Esophagus muscularis mucosa (tissue), 4 donors: Measurements from ENCODE around the gene FAT3.

ENCODE experiments used
- CTCF ChIP-seq, 3 experiments: fragments of 200-600 bp in 2 of 3; fragments of 450-650 bp in 1 of 3; sonication (generic) in 2 of 3; IDR thresholded peaks; one replicate each; pipeline ENCODE4 v1.5.1; 2017 to 2019; ENCODE audit warnings: antibody characterized with exemption in 3 of 3, mild to moderate bottlenecking in 2 of 3, moderate library complexity in 1 of 3
- EP300 ChIP-seq: sonication (generic); formaldehyde crosslinking; IDR thresholded peaks from one replicate; pipeline ENCODE4 v1.6.1; 2017; ENCODE audit warnings: antibody characterized with exemption
- POLR2A ChIP-seq: fragments of 450-650 bp; IDR thresholded peaks from one replicate; pipeline ENCODE4 v1.6.1; 2017; ENCODE audit warnings: antibody characterized with exemption, moderate library complexity, mild to moderate bottlenecking, low read depth
- POLR2AphosphoS5 ChIP-seq, 2 donors: sonication (generic); formaldehyde crosslinking; IDR thresholded peaks; one replicate each; pipeline ENCODE4 v1.6.1; 2017; ENCODE audit warnings: antibody characterized with exemption in 2 of 2

- TF ChIP-seq POLR2AphosphoS5 (IDR thresholded peaks at IDR 0.05), result no peak
- TF ChIP-seq CTCF (IDR thresholded peaks at IDR 0.05), result no peak
- no peak for TF ChIP-seq POLR2A
- TF ChIP-seq EP300, result no peak
Measured at GRCh38 chr11:92253421-92253820, 28.8 kb downstream of the FAT3 start.
